Muscle of leg (tissue), 11 donors: ENCODE measurements around the gene KLF14. TPM values are rescaled to one million over a fixed set of nuclear protein-coding genes. Genes with fewer than 3 reads are reported as not detected.

Source experiments
- DNase-seq: peaks from one replicate; pipeline ENCODE4 v3.0.0; 2013
- H3K27ac ChIP-seq: one replicate; pipeline ENCODE4 v1.5.1; 2013; ENCODE audit warnings: mild to moderate bottlenecking, low read length, control low read depth
- H3K27me3 ChIP-seq: one replicate; pipeline ENCODE4 v1.6.1; 2013; ENCODE audit warnings: low read length; ENCODE audit not compliant: control insufficient read depth, insufficient read depth
- H3K36me3 ChIP-seq: one replicate; pipeline ENCODE4 v1.6.1; 2013; ENCODE audit warnings: low read length; ENCODE audit not compliant: control insufficient read depth, insufficient read depth
- H3K4me1 ChIP-seq: one replicate; pipeline ENCODE4 v1.6.1; 2013; ENCODE audit warnings: low read length; ENCODE audit not compliant: control insufficient read depth, insufficient read depth
- H3K4me3 ChIP-seq: one replicate; pipeline ENCODE4 v1.5.1; 2013; ENCODE audit warnings: low read length, control low read depth
- H3K9me3 ChIP-seq: replicated peaks from 2 replicates; pipeline ENCODE4 v1.6.1; 2013; ENCODE audit warnings: low read depth, low read length; ENCODE audit not compliant: control insufficient read depth
- WGBS: methylation state at CpG from one replicate; pipeline ENCODE4 v1.1.5; 2013; ENCODE audit warnings: missing lambda C conversion rate; ENCODE audit not compliant: insufficient coverage; 5-methylcytosine and 5-hydroxymethylcytosine counted together
- polyA plus RNA-seq, 8 donors: library from polyadenylated mRNA; unstranded; fragments of 120-200 nt; gene quantifications; one replicate each; pipeline versions ENCODE4 v1.2.1 to v1.2.3, GENCODE V29; 2013; ENCODE audit warnings: inconsistent platforms in 1 of 8, low replicate concordance in 1 of 8; ENCODE audit not compliant: insufficient read length in 8 of 8, insufficient read depth in 1 of 8
- total RNA-seq: library from RNA; stranded (reverse); fragments of 120-200 nt; gene quantifications from one replicate; pipeline ENCODE4 v1.2.4, GENCODE V29; 2013

KLF14 gene
- total and polyA plus RNA-seq, 9 donors = 0.98 to 1.9 (median 1.4) TPM

DNA sequence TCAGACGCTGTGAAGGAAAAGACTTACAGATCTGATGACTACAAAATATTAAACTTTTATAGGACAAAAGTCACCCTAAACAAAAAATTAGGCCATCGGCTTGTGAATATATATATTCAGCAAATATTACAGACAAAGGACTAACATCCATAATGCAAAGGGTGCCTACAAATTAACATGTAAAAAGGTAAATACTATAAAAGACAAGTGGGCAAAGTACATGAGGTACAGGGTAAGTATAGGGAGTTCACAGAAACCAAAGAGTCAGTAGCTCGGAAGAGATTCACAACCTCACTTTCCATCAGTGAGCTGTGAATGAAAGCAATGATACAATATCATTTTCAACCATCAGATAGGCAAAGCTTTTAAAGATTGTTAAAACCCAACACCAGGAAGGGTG, 16.7 kb upstream of the KLF14 start:
- H3K4me1 ChIP-seq = no peaks in the 10 kb centered on the region
- WGBS = no CpG with 5 or more reads among the region's 3 CpGs
- peaks cover 7% of the 10 kb centered on the region for H3K27me3 ChIP-seq

DNA sequence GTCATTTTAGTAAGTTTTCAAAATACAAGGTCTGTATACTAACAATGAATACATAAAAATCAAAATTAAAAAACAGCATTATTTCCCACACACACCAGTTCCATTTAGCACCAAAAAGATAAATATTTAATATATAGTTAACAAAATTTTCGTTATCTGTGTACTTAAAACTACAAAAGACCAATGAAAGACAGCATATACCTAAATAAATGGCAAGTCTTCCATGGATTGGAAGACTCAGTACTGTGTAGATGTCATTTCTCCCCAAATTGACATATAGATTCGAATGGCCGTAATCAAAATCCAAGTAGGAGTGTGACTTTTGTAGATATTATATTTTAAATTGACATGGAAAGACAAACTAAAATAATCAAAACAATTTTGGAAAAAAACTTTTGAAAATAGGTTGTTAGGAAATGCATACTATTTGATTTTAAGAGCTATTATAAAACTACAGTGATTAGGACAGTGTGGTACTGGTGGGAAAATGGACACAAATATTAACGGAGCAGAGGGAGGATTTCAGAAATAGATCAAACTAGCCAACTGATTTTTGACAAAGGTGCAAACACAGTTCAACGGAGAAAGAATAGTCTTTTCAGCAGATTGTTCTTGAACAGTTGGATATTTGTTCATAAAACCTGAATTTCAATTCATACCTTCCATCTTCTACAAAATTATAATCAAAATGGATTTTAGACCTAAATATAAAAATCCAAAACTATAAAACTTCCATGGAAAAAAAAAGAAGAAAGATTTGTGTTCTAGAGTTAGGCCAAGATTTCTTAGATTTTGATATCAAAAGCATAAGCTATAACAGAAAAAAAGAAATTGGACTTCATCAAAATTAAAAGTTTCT, 14.8 kb upstream of the KLF14 start:
- H3K36me3 ChIP-seq = no peaks in the 10 kb centered on the region
- no peaks in the 10 kb centered on the region for H3K4me1 ChIP-seq
- no peak overlapping the region for H3K27ac ChIP-seq
- WGBS = no CpG with 5 or more reads among the region's 5 CpGs
- H3K4me3 ChIP-seq = no peak overlapping the region
- no peaks in the 10 kb centered on the region for H3K9me3 ChIP-seq
- H3K27me3 ChIP-seq = peaks cover 10% of the 10 kb centered on the region
- no peak for DNase-seq

More for the DNA sequence above, 16.7 kb upstream of the KLF14 start:
- no peak for DNase-seq
- no peaks in the 10 kb centered on the region for H3K36me3 ChIP-seq
- H3K27ac ChIP-seq = no peak overlapping the region
- no peaks in the 10 kb centered on the region for H3K9me3 ChIP-seq
- no peak overlapping the region for H3K4me3 ChIP-seq

DNA sequence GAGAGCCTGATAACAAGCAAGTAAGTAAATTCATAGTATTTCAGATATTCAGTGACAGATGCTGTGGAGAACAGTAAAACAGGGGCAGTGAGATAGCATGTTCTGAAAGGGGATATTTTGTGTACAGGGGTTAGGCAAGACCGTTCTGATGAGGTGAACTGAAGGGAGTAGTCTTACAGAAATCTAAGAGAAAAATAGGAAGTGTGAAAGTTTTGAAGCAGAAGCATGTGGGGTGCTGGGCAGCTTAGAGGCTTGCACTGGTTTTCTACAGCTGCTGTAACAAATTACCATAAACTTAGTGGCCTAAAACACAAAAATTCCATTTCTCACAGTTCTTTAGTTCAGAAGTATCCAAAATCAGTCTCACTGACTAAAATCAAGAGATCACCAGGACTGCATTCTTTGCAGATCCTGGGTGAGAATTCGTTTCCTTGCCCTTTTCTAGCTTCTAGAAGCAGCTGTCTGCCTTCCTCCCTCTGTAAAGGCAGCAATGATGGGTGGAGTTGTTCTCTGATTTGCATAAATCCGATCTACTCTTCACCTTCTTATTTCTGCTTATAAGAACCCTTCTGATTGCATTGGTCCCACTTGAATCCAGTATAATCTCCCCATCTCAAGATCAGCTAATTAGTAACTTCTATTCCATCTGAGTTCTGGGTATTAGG, 7.5 kb upstream of the KLF14 start:
- peaks cover 14% of the 10 kb centered on the region for H3K27me3 ChIP-seq
- no peak overlapping the region for H3K4me3 ChIP-seq
- no peak overlapping the region for H3K27ac ChIP-seq
- H3K36me3 ChIP-seq = no peaks in the 10 kb centered on the region
- no CpG with 5 or more reads among the region's 3 CpGs for WGBS
- no peak for DNase-seq
- H3K9me3 ChIP-seq = no peaks in the 10 kb centered on the region
- H3K4me1 ChIP-seq = no peaks in the 10 kb centered on the region

DNA sequence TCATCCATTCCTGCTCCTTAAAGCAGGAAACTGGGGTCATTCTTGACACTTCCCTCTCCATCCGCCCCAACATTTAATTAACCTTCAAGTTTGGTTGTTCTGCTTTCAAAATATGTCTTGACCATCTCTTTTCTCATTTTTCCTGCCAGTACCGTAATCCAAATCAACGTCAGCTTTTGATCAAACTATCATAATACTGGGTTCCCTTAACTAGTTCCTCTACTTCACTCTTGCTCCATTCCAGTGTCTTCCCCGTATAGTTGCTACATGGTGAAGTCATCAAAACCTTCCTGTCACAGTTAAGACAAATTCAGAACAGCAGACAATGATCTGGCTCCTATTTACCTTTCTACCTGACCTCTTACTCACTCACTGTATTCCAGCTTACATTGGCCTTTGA, 6.6 kb upstream of the KLF14 start:
- no peak for DNase-seq
- no peaks in the 10 kb centered on the region for H3K9me3 ChIP-seq
- H3K27me3 ChIP-seq = peaks cover 11% of the 10 kb centered on the region
- H3K27ac ChIP-seq = no peak overlapping the region
- H3K36me3 ChIP-seq = no peaks in the 10 kb centered on the region
- 61% methylated on average over 4 of the region's 4 CpGs for WGBS
- H3K4me1 ChIP-seq = no peaks in the 10 kb centered on the region
- no peak overlapping the region for H3K4me3 ChIP-seq

DNA sequence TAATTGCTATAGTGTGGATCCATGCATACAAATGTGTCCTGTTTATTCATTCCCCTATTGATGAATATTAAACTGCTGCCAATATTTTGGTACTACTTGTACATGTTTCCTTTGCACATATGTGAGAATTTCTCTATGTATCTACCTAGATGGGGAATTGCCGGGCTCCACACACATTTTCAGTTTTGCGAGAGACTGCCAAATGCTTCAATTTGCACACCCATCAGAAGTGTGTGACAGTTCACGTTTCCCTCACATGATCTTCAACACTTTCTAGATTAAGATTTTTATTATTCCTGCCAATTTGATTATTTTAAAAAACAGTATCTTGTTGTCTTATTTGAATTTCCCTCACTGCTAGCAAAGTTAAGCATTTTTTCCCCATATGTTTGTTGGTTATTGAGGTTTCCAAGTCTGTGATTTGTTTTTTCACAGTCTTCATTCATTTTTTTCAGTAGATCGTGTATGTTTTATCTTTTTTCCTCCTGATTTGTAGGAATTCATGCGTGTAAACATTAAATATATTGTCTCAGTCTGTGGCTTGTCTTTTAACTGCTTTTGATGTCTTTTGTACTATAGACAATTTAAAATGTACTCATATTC, 2.4 kb upstream of the KLF14 start:
- peaks cover 26% of the 10 kb centered on the region for H3K27me3 ChIP-seq
- no peak overlapping the region for H3K4me3 ChIP-seq
- no peaks in the 10 kb centered on the region for H3K4me1 ChIP-seq
- H3K9me3 ChIP-seq = peaks cover 20% of the 10 kb centered on the region
- H3K27ac ChIP-seq = no peak overlapping the region
- H3K36me3 ChIP-seq = no peaks in the 10 kb centered on the region
- DNase-seq = peak; percentile 35
- WGBS = no CpG with 5 or more reads among the region's 5 CpGs

DNA sequence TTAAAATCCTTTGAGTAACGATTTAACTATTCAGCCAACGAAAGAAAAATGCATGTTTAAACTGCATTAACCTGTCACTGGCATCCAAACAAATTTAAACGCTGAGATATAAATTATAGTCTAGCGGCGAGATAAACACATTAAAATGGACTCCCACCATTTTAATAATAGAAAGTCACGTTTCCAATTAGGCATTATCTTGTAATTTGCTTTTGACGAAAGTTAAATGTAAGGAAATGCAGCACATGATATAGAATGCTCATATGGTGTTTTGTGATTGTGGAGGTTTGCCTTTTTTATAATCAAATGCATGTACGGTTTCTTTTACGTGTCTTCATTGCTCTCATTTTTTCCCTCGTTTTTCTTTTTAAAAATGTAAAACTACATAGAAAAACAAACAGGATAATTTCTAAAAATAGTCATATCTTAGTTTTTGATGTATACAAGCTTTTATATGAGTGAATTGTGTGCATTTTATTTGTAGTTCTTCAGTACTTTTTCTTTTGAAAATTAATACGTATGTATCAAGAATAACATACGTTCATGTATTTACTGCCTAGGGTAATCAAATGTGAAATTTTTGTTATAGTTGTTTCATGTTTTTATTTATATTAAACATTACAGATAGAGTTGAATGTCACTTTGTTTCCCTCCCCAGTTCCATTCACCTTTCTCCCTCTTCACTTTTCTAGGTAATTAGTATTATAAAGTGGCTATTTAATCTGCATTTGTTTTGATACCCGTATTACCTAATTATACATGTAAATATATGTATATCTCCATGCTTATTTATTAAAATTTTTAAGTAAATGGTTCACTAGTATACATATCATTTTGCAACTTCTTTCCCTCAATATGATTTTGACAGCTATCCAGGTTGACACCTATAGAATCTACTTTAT, 1.1 kb upstream of the KLF14 start:
- WGBS = no CpG with 5 or more reads among the region's 13 CpGs
- Histone ChIP-seq H3K27me3 (peaks cover 28% of the 10 kb centered on the region), H3K9me3 (peaks cover 28% of the 10 kb centered on the region), H3K4me1 (no peaks in the 10 kb centered on the region), H3K36me3 (no peaks in the 10 kb centered on the region), H3K27ac (peak overlapping the region; percentile 84), H3K4me3 (peak overlapping the region; percentile 52)
- DNase-seq = no peak

DNA sequence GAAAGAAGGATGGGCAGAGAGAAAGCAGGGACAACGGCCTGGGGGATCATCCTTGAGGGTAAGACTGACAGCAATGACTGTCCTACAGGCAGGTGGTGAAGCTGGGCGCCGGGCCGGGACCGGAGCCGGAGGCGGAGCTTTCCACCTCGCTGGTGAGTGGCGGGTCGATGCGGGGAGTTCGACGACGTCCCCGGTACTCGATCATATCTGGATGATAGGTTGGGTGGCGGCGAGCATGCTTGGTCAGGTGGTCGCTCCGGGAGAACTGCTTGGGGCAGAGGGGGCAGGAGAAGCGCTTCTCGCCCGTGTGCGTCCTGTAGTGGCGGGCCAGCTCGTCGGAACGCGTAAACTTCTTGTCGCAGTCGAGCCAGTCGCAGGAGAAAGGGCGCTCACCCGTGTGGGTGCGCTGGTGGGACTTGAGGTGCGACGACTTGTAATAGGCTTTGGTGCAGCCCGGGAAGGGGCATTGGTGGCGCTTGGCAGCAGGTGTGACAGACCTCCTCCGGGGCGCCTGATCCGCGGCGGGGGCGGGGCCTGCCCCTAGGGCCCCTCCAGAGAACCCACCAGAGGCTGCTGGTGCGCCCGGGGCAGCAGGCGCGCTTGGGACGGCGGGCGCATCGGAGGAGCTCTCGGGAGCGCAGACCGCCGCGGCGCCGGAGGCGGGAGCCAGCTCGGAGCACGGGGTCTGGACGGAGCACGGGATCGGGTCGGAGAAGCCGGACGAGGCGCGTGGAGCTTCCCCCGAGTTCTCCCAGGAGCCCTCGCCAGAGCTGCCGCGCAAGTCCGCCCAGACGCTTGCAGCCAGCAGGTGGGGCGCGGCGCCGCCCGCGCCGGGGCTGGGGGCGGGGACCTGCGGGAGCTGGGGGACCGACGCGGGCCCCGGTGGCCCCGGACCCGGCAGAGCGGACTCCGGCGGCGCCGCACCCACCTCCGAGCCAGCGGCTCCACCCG, 752 bp downstream of the KLF14 start:
- DNase-seq = peak; percentile 47
- WGBS = 5% methylated on average over 100 of the region's 100 CpGs
- H3K4me3 ChIP-seq = peak overlapping the region; percentile 16
- peaks cover 35% of the 10 kb centered on the region for H3K9me3 ChIP-seq
- peak overlapping the region; percentile 25 for H3K27ac ChIP-seq
- H3K27me3 ChIP-seq = peaks cover 28% of the 10 kb centered on the region
- H3K4me1 ChIP-seq = no peaks in the 10 kb centered on the region
- no peaks in the 10 kb centered on the region for H3K36me3 ChIP-seq

DNA sequence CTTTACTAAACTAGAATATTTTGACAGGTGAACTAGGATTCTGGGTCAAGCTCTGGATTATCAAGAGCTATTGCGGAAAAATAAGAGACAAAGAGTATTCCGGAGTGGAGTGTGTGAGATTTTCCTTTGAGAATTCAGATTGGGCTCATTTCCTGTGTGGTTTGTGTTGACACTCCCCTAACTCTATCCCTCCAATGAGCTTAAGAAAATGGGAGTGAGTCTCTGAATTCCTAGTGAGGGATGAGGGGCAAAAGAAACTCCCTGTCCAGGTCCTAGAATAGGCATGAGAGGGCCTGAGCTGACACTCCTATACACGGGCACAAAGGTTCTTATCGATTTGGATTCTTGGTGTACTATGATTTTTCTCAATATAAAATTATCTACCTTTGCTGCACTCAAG, 10.2 kb downstream of the KLF14 start:
- WGBS = no CpG with 5 or more reads among the region's 4 CpGs
- H3K27me3 ChIP-seq = peaks cover 4% of the 10 kb centered on the region
- no peaks in the 10 kb centered on the region for H3K4me1 ChIP-seq
- H3K4me3 ChIP-seq = no peak overlapping the region
- DNase-seq = no peak
- H3K9me3 ChIP-seq = peaks cover under 1% of the 10 kb centered on the region
- H3K27ac ChIP-seq = no peak overlapping the region
- no peaks in the 10 kb centered on the region for H3K36me3 ChIP-seq
